ENCODE data around the gene SCTR. TPM values are rescaled to one million over a fixed set of nuclear protein-coding genes. Genes with fewer than 3 reads are reported as not detected.
A peak's percentile ranks its signal among the peaks of the same experiment; 100 is the strongest.

The SCTR gene
- total RNA-seq, 1 experiment from 2014 or later, result not detected

DNA sequence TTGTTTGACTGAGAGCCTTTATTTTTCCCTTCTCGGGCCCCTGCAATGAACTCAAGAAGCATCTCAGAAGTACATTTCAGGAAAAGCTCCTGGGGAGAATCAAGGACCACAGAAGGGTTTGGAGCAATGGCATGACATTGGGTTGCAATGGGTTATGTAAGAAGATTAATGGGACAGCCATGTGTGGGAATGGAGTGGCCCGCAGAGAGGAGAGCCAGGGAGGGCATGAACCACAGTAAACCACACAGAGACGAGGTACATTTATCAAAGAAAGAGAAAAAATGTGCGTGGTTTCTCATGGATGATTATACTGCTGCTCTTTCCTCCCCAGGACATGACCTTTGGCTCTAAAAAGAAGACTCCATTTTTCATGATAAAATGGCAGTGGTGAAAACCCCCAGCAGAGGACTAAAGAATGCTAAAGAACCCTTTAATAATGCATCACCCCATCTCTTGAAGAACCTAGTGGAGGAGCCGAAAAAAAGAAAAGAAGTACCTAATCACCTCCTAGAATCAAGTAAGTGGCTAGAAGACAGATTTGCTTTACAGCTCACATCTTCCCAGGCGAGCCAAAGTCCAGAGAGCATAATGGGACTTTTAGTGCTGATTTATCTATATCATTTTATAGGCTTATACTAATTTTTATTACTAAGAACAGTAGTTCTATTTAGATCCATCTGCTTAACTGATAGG, 21.6 kb upstream of the SCTR start:
- Mint-ChIP-seq H3K4me3 (no peak overlapping the region), H3K36me3 (no peaks in the 10 kb centered on the region)

GRCh38 chr2:119544939-119545475, 20.7 kb upstream of the SCTR start:
- H3K27ac Mint-ChIP-seq, result no peak overlapping the region
- TF ChIP-seq, protein P1, sequence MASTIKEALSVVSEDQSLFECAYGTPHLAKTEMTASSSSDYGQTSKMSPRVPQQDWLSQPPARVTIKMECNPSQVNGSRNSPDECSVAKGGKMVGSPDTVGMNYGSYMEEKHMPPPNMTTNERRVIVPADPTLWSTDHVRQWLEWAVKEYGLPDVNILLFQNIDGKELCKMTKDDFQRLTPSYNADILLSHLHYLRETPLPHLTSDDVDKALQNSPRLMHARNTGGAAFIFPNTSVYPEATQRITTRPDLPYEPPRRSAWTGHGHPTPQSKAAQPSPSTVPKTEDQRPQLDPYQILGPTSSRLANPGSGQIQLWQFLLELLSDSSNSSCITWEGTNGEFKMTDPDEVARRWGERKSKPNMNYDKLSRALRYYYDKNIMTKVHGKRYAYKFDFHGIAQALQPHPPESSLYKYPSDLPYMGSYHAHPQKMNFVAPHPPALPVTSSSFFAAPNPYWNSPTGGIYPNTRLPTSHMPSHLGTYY (CRISPR knock-in tag; IDR thresholded peaks at IDR 0.05), result no peak
- TF ChIP-seq IRF1 (CRISPR knock-in tag; IDR thresholded peaks at IDR 0.05), result no peak
- no peak for TF ChIP-seq MXD4 (CRISPR knock-in tag; IDR thresholded peaks at IDR 0.05; ENCODE audit: borderline replicate concordance)
- TF ChIP-seq ATF1 (CRISPR knock-in tag; IDR thresholded peaks at IDR 0.05), result no peak
- TF ChIP-seq, protein P2, sequence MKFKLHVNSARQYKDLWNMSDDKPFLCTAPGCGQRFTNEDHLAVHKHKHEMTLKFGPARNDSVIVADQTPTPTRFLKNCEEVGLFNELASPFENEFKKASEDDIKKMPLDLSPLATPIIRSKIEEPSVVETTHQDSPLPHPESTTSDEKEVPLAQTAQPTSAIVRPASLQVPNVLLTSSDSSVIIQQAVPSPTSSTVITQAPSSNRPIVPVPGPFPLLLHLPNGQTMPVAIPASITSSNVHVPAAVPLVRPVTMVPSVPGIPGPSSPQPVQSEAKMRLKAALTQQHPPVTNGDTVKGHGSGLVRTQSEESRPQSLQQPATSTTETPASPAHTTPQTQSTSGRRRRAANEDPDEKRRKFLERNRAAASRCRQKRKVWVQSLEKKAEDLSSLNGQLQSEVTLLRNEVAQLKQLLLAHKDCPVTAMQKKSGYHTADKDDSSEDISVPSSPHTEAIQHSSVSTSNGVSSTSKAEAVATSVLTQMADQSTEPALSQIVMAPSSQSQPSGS (CRISPR knock-in tag; IDR thresholded peaks at IDR 0.05; ENCODE audit: borderline replicate concordance, low read depth), result no peak
- TF ChIP-seq ESRRA (CRISPR knock-in tag; IDR thresholded peaks at IDR 0.05; ENCODE audit: borderline replicate concordance), result no peak
- TF ChIP-seq, protein P3, sequence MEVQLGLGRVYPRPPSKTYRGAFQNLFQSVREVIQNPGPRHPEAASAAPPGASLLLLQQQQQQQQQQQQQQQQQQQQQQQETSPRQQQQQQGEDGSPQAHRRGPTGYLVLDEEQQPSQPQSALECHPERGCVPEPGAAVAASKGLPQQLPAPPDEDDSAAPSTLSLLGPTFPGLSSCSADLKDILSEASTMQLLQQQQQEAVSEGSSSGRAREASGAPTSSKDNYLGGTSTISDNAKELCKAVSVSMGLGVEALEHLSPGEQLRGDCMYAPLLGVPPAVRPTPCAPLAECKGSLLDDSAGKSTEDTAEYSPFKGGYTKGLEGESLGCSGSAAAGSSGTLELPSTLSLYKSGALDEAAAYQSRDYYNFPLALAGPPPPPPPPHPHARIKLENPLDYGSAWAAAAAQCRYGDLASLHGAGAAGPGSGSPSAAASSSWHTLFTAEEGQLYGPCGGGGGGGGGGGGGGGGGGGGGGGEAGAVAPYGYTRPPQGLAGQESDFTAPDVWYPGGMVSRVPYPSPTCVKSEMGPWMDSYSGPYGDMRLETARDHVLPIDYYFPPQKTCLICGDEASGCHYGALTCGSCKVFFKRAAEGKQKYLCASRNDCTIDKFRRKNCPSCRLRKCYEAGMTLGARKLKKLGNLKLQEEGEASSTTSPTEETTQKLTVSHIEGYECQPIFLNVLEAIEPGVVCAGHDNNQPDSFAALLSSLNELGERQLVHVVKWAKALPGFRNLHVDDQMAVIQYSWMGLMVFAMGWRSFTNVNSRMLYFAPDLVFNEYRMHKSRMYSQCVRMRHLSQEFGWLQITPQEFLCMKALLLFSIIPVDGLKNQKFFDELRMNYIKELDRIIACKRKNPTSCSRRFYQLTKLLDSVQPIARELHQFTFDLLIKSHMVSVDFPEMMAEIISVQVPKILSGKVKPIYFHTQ (CRISPR knock-in tag; IDR thresholded peaks at IDR 0.05), result no peak
- no peak for TF ChIP-seq GABPB1 (CRISPR knock-in tag; IDR thresholded peaks at IDR 0.05)

More for the DNA sequence above, 21.6 kb upstream of the SCTR start:
- H3K9me3 Mint-ChIP-seq, result no peaks in the 10 kb centered on the region
- peaks cover 32% of the 10 kb centered on the region for H3K27me3 Mint-ChIP-seq (ENCODE audit: low read depth)
- TF ChIP-seq ZNF219 (CRISPR knock-in tag; IDR thresholded peaks at IDR 0.05; ENCODE audit: borderline replicate concordance), result no peak
- TF ChIP-seq, protein P4, sequence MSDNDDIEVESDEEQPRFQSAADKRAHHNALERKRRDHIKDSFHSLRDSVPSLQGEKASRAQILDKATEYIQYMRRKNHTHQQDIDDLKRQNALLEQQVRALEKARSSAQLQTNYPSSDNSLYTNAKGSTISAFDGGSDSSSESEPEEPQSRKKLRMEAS (CRISPR knock-in tag; IDR thresholded peaks at IDR 0.05), result no peak
- no peak for TF ChIP-seq JUN (CRISPR knock-in tag; IDR thresholded peaks at IDR 0.05)
- no peak for TF ChIP-seq HMGA2 (CRISPR knock-in tag; IDR thresholded peaks at IDR 0.05)
- TF ChIP-seq TCF7 (CRISPR knock-in tag; IDR thresholded peaks at IDR 0.05; ENCODE audit: low read depth), result no peak
- no peak for TF ChIP-seq ZNF138 (CRISPR knock-in tag; conservative IDR thresholded peaks at IDR 0.05)
- TF ChIP-seq, protein P5, sequence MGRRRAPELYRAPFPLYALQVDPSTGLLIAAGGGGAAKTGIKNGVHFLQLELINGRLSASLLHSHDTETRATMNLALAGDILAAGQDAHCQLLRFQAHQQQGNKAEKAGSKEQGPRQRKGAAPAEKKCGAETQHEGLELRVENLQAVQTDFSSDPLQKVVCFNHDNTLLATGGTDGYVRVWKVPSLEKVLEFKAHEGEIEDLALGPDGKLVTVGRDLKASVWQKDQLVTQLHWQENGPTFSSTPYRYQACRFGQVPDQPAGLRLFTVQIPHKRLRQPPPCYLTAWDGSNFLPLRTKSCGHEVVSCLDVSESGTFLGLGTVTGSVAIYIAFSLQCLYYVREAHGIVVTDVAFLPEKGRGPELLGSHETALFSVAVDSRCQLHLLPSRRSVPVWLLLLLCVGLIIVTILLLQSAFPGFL (CRISPR knock-in tag; IDR thresholded peaks at IDR 0.05; ENCODE audit: borderline replicate concordance), result no peak
- TF ChIP-seq, protein P6, sequence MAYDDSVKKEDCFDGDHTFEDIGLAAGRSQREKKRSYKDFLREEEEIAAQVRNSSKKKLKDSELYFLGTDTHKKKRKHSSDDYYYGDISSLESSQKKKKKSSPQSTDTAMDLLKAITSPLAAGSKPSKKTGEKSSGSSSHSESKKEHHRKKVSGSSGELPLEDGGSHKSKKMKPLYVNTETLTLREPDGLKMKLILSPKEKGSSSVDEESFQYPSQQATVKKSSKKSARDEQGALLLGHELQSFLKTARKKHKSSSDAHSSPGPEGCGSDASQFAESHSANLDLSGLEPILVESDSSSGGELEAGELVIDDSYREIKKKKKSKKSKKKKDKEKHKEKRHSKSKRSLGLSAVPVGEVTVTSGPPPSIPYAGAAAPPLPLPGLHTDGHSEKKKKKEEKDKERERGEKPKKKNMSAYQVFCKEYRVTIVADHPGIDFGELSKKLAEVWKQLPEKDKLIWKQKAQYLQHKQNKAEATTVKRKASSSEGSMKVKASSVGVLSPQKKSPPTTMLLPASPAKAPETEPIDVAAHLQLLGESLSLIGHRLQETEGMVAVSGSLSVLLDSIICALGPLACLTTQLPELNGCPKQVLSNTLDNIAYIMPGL (CRISPR knock-in tag; IDR thresholded peaks at IDR 0.05), result no peak
- TF ChIP-seq IRF1 (CRISPR knock-in tag; IDR thresholded peaks at IDR 0.05), result no peak
- no peak for TF ChIP-seq ZNF671 (CRISPR knock-in tag; IDR thresholded peaks at IDR 0.05)
- TF ChIP-seq, protein P7, sequence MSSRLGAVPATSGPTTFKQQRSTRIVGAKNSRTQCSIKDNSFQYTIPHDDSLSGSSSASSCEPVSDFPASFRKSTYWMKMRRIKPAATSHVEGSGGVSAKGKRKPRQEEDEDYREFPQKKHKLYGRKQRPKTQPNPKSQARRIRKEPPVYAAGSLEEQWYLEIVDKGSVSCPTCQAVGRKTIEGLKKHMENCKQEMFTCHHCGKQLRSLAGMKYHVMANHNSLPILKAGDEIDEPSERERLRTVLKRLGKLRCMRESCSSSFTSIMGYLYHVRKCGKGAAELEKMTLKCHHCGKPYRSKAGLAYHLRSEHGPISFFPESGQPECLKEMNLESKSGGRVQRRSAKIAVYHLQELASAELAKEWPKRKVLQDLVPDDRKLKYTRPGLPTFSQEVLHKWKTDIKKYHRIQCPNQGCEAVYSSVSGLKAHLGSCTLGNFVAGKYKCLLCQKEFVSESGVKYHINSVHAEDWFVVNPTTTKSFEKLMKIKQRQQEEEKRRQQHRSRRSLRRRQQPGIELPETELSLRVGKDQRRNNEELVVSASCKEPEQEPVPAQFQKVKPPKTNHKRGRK (CRISPR knock-in tag; IDR thresholded peaks at IDR 0.05; ENCODE audit: borderline replicate concordance), result no peak
- TF ChIP-seq SMAD3 (CRISPR knock-in tag; IDR thresholded peaks at IDR 0.05; ENCODE audit: borderline replicate concordance), result no peak
- no peak for TF ChIP-seq CDX4 (CRISPR knock-in tag; IDR thresholded peaks at IDR 0.05; ENCODE audit: borderline replicate concordance)
- TF ChIP-seq CREM (CRISPR knock-in tag; IDR thresholded peaks at IDR 0.05), result no peak
- no peak for TF ChIP-seq CREB1 (CRISPR knock-in tag; IDR thresholded peaks at IDR 0.05)
- POLR2A ChIA-PET, result no interaction called here
- H3K27ac Mint-ChIP-seq, result no peak overlapping the region
- ATAC-seq (no peak), DNase-seq (ENCODE audit: low spot score) (no peak)
- CTCF ChIA-PET, result no interaction called here
- H3K4me1 Mint-ChIP-seq, result peaks cover 6% of the 10 kb centered on the region

More at GRCh38 chr2:119544939-119545475, 20.7 kb upstream of the SCTR start:
- Mint-ChIP-seq H3K9me3 (no peaks in the 10 kb centered on the region), H3K27me3 (ENCODE audit: low read depth) (peaks cover 32% of the 10 kb centered on the region), H3K4me3 (peak overlapping the region; percentile 84), H3K36me3 (no peaks in the 10 kb centered on the region), H3K4me1 (peaks cover 6% of the 10 kb centered on the region)
- ChIA-PET CTCF (no interaction called here), POLR2A (no interaction called here)
- DNase-seq (ENCODE audit: low spot score) (no peak), ATAC-seq (peak; percentile 82)
